Measurements from ENCODE around the gene MFSD2B. TPM values are rescaled to one million over a fixed set of nuclear protein-coding genes. Genes with fewer than 3 reads are reported as not detected.
A peak's percentile ranks its signal among the peaks of the same experiment; 100 is the strongest.

MFSD2B gene
- total RNA-seq, 1 donor from 2014 or later = not detected

DNA sequence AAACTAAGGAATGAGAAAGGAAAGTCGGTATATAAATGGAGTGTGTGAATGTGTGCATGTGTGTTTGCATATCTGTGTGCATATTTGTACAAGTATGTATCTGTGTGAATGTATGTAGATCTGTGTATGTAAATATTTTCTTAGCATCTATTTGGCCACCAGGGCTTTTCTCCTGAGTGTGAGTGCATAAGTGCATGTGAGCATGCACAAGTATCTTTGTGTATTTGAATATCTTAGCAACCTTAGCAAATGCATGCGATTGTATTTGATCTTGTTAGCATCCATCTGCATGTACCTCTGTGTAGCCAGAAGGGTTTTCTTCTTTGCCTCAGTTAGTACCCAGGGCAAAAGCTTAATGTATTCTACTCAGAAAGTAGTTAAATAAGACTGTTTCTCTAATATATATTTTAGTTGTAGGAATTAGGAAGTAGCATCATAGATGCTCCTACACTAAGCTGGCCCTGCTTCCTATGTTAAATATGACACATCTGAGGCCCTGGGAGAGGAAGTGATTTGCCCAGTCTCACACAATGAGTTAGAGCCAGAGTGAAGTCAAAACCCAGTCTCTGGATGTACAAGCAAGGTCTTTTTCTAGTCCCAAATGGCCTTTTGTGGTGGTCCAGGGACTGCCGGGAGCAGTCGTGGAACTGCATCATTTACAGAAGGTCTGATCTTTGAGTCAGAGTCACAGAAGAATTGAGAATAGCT, 48.8 kb downstream of the MFSD2B start:
- Histone ChIP-seq H3K9ac (no peak overlapping the region), H3K4me3 (no peak overlapping the region), H3K4me2 (no peak overlapping the region), H3K79me2 (ENCODE audit: low read depth) (no peaks in the 10 kb centered on the region), H3K4me1 (no peaks in the 10 kb centered on the region), H4K20me1 (ENCODE audit: low read depth) (no peaks in the 10 kb centered on the region), H3K27ac (no peak overlapping the region), H3K9me3 (ENCODE audit: low read depth) (no peaks in the 10 kb centered on the region), H3F3A (ENCODE audit: low read depth) (no peaks in the 10 kb centered on the region), H3K27me3 (no peaks in the 10 kb centered on the region), H2AFZ (replicated peaks) (no peak overlapping the region), H3K36me3 (no peaks in the 10 kb centered on the region)
- Mint-ChIP-seq H3K27ac (no peak overlapping the region), H3K4me1 (no peaks in the 10 kb centered on the region), H3K4me3 (no peak overlapping the region), H3K27me3 (ENCODE audit: insufficient read depth, low read depth) (no peaks in the 10 kb centered on the region), H3K36me3 (no peaks in the 10 kb centered on the region), H3K9me3 (no peaks in the 10 kb centered on the region)
- no peak for TF ChIP-seq EZH2 (IDR thresholded peaks at IDR 0.05)
- no peak for TF ChIP-seq EZH2phosphoT487 (IDR thresholded peaks at IDR 0.05)
- TF ChIP-seq, protein P1, sequence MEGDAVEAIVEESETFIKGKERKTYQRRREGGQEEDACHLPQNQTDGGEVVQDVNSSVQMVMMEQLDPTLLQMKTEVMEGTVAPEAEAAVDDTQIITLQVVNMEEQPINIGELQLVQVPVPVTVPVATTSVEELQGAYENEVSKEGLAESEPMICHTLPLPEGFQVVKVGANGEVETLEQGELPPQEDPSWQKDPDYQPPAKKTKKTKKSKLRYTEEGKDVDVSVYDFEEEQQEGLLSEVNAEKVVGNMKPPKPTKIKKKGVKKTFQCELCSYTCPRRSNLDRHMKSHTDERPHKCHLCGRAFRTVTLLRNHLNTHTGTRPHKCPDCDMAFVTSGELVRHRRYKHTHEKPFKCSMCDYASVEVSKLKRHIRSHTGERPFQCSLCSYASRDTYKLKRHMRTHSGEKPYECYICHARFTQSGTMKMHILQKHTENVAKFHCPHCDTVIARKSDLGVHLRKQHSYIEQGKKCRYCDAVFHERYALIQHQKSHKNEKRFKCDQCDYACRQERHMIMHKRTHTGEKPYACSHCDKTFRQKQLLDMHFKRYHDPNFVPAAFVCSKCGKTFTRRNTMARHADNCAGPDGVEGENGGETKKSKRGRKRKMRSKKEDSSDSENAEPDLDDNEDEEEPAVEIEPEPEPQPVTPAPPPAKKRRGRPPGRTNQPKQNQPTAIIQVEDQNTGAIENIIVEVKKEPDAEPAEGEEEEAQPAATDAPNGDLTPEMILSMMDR (IDR thresholded peaks at IDR 0.05) = no peak
- no peak for DNase-seq (ENCODE audit: low spot score)

DNA sequence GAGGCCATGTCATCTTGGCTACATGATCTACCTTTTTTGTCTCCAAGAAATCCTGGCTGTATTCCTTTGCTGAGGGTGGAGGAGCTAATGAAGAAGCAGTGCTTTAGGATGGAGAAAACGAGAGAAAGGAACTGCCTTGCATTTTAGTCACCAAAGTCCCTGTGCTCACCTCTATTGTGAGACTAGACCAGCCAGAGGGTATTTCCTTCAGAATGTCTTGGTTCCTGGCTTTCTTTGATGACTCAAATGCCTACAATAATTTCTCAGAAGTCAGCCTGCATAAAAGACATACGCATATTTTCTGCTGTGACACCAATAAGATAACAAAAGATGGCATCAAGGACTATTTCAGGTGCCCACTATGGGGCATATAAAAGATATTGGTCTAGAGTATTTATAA, 55.5 kb downstream of the MFSD2B start:
- DNase-seq (ENCODE audit: low spot score) = no peak
- TF ChIP-seq, protein P1 (IDR thresholded peaks at IDR 0.05) = no peak
- TF ChIP-seq EZH2 (IDR thresholded peaks at IDR 0.05) (no peak), EZH2phosphoT487 (IDR thresholded peaks at IDR 0.05) (no peak)
- Histone ChIP-seq H3K4me1 (no peaks in the 10 kb centered on the region), H3K9ac (no peak overlapping the region), H2AFZ (replicated peaks) (no peak overlapping the region), H3K27me3 (no peaks in the 10 kb centered on the region), H3F3A (ENCODE audit: low read depth) (peaks cover 21% of the 10 kb centered on the region), H3K4me3 (no peak overlapping the region), H3K27ac (peak overlapping the region; percentile 37), H3K4me2 (no peak overlapping the region), H4K20me1 (ENCODE audit: low read depth) (peaks cover 4% of the 10 kb centered on the region), H3K36me3 (no peaks in the 10 kb centered on the region), H3K79me2 (ENCODE audit: low read depth) (peaks cover 4% of the 10 kb centered on the region), H3K9me3 (ENCODE audit: low read depth) (no peaks in the 10 kb centered on the region)
- Mint-ChIP-seq H3K4me3 (no peak overlapping the region), H3K27ac (no peak overlapping the region), H3K27me3 (ENCODE audit: insufficient read depth, low read depth) (no peaks in the 10 kb centered on the region), H3K9me3 (no peaks in the 10 kb centered on the region), H3K36me3 (peaks cover 6% of the 10 kb centered on the region), H3K4me1 (no peaks in the 10 kb centered on the region)

DNA sequence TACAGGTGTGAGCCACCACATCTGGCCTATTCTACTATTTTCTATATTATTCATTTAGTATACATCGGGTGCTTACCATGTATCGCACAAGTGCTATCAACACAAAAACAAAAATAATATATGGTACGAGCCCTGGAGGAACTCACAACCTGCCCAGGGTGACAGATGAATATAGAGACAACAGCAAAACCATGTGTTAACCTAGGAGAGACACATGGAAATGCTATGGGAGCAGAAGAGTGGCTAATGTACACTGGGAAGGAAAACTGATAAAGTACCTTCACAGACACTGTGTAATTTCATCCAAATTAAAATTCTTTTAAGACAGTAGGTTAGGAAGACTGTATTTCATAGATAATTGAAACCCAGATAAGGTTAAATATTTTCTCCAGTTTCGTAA, 62.4 kb downstream of the MFSD2B start:
- Histone ChIP-seq H3K4me3 (no peak overlapping the region), H4K20me1 (ENCODE audit: low read depth) (peaks cover 28% of the 10 kb centered on the region), H3K79me2 (ENCODE audit: low read depth) (peaks cover 51% of the 10 kb centered on the region), H3K36me3 (peaks cover 11% of the 10 kb centered on the region), H3K27ac (no peak overlapping the region), H3F3A (ENCODE audit: low read depth) (peaks cover 26% of the 10 kb centered on the region), H2AFZ (replicated peaks) (no peak overlapping the region), H3K4me1 (no peaks in the 10 kb centered on the region), H3K4me2 (no peak overlapping the region), H3K9ac (no peak overlapping the region), H3K27me3 (no peaks in the 10 kb centered on the region), H3K9me3 (ENCODE audit: low read depth) (no peaks in the 10 kb centered on the region)
- peaks cover 15% of the 10 kb centered on the region for H3K4me1 Mint-ChIP-seq
- H3K4me3 Mint-ChIP-seq = no peak overlapping the region
- peaks cover 13% of the 10 kb centered on the region for H3K36me3 Mint-ChIP-seq
- no peaks in the 10 kb centered on the region for H3K27me3 Mint-ChIP-seq (ENCODE audit: insufficient read depth, low read depth)
- DNase-seq (ENCODE audit: low spot score) = no peak
- TF ChIP-seq, protein P1 (IDR thresholded peaks at IDR 0.05) = no peak
- TF ChIP-seq EZH2 (IDR thresholded peaks at IDR 0.05) = no peak
- TF ChIP-seq EZH2phosphoT487 (IDR thresholded peaks at IDR 0.05) = no peak
- H3K9me3 Mint-ChIP-seq = no peaks in the 10 kb centered on the region
- no peak overlapping the region for H3K27ac Mint-ChIP-seq
